ENCODE data around the gene RIMBP2.

DNA sequence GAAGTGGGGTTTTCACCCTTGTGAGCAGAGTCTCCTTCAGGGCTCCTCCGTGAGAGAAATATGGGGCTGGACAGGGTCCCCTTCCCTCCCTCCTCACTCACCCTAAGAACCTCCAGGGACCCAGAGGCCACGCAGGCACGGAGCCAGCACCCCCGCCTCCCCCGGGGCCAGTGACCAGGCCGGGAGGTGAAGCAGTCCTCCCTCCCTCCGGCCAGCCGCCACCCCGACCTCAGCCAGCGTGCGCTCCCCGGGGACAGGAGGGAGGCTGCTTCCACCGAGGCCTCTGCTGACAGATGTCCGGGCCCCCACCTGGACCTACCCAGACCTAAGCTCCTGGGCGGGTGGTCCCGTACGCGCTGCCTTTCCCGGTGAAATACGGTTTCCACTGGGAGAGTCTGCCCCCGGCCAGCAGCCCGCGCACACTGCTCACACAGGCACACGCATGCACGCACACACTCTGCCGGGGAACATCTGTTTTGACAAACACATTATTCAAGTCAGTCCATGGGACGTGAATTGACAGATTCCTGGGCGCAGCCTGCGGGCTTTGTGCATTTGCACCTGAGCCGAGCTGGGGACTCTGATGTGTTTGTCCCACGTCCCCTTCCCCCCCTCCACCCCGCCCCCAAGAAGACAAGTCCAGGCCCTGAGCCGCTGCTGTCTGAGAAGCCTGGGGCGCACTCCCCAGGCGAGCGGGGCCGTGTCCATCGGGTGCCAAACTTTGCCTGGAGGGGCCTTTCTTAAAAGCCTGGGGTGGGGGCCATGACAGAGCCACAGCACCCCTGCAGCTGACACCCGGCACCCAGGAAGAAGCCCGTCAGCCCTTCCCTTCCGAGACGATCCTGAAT is 725 bp downstream of the RIMBP2 start:
- TF ChIP-seq, protein P1, sequence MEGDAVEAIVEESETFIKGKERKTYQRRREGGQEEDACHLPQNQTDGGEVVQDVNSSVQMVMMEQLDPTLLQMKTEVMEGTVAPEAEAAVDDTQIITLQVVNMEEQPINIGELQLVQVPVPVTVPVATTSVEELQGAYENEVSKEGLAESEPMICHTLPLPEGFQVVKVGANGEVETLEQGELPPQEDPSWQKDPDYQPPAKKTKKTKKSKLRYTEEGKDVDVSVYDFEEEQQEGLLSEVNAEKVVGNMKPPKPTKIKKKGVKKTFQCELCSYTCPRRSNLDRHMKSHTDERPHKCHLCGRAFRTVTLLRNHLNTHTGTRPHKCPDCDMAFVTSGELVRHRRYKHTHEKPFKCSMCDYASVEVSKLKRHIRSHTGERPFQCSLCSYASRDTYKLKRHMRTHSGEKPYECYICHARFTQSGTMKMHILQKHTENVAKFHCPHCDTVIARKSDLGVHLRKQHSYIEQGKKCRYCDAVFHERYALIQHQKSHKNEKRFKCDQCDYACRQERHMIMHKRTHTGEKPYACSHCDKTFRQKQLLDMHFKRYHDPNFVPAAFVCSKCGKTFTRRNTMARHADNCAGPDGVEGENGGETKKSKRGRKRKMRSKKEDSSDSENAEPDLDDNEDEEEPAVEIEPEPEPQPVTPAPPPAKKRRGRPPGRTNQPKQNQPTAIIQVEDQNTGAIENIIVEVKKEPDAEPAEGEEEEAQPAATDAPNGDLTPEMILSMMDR (IDR thresholded peaks at IDR 0.05; ENCODE audit: low read length) = no peak
- no peak for TF ChIP-seq EZH2 (optimal IDR thresholded peaks at IDR 0.05; ENCODE audit: low read depth, low read length)
